Diencephalon (tissue), 1 donor: Measurements from ENCODE around the gene NFKBIZ. TPM values are rescaled to one million over a fixed set of nuclear protein-coding genes. Genes with fewer than 3 reads are reported as not detected.

Source experiments
- total RNA-seq: library from RNA; depleted of rRNA; stranded (reverse); fragments of >200 nt; gene quantifications from one replicate; pipeline ENCODE4 v1.2.3, GENCODE V29; 2014

NFKBIZ gene, protein sequence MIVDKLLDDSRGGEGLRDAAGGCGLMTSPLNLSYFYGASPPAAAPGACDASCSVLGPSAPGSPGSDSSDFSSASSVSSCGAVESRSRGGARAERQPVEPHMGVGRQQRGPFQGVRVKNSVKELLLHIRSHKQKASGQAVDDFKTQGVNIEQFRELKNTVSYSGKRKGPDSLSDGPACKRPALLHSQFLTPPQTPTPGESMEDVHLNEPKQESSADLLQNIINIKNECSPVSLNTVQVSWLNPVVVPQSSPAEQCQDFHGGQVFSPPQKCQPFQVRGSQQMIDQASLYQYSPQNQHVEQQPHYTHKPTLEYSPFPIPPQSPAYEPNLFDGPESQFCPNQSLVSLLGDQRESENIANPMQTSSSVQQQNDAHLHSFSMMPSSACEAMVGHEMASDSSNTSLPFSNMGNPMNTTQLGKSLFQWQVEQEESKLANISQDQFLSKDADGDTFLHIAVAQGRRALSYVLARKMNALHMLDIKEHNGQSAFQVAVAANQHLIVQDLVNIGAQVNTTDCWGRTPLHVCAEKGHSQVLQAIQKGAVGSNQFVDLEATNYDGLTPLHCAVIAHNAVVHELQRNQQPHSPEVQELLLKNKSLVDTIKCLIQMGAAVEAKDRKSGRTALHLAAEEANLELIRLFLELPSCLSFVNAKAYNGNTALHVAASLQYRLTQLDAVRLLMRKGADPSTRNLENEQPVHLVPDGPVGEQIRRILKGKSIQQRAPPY
- 4.6 TPM for total RNA-seq

DNA sequence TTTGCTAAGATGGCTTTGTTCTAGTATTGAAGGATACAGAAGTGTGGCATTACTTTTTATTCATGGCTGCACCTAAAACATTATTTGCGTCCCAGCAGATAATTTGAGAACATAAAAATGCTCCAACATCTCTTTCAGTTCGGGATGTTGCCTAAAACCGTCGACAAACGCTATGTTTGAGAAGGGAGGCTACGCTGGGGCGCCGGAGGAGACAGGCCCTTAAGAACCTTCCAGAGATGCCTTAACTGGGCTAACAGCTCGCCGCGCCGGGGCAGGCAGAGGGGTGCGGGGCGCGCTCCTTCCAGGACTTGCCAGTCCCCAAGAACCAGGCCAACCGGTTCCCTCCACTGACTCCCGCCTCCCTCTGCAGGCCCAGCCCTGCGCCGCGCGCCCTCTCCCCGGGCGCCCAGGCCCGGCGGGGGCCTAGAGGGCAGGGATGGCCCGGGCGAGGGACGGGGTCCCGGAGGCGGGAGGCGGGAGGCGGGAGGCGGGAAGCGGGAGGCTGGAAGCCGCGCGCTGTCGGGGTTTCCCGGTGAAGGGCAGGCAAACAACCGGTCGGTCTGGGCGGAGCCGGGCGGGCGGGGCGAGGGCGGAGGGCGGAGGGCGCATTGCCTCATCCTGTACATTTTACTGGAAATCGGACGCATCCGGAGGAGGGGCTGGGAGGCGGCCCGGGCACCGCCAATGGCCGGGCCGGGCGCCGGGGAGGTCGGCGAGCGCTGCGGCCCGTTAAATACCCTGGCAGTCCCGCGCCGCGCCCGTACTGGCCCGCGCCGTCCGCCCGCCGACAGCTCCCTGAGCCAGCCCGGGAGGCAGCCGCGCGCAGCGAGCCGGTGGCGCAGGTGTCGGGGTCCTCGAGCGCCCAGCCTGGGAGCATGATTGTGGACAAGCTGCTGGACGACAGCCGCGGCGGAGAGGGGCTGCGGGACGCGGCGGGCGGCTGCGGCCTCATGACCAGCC lies at the start of gene NFKBIZ:
Gene NFKBIZ, plus strand, starts transcription at position 761 of the 960 bp plus-strand sequence. Its CDS starts 115 bp downstream, at position 876.

Other genes with a start within 250 kb of the NFKBIZ start
- gene ZBTB11, start 172.4 kb upstream of the NFKBIZ start, total RNA-seq = 43.1 TPM
- 2,721 TPM for gene RPL24, start 162.8 kb upstream of the NFKBIZ start, total RNA-seq
- gene CEP97, start 124.9 kb upstream of the NFKBIZ start, total RNA-seq = 61.4 TPM
- 24.0 TPM for gene NXPE3, start 70.3 kb upstream of the NFKBIZ start, total RNA-seq